ENCODE data around the gene RPS6KA5. TPM values are rescaled to one million over a fixed set of nuclear protein-coding genes. Genes with fewer than 3 reads are reported as not detected.
A peak's percentile ranks its signal among the peaks of the same experiment; 100 is the strongest.
"Not testable (repeated sequence)": the region's sequence is repeated elsewhere in the genome, so short reads cannot be mapped to it uniquely, and the experiment has no call there.

The RPS6KA5 gene
- total RNA-seq, 2 experiments from 2014 or later: 10.1 to 13.1 TPM

DNA sequence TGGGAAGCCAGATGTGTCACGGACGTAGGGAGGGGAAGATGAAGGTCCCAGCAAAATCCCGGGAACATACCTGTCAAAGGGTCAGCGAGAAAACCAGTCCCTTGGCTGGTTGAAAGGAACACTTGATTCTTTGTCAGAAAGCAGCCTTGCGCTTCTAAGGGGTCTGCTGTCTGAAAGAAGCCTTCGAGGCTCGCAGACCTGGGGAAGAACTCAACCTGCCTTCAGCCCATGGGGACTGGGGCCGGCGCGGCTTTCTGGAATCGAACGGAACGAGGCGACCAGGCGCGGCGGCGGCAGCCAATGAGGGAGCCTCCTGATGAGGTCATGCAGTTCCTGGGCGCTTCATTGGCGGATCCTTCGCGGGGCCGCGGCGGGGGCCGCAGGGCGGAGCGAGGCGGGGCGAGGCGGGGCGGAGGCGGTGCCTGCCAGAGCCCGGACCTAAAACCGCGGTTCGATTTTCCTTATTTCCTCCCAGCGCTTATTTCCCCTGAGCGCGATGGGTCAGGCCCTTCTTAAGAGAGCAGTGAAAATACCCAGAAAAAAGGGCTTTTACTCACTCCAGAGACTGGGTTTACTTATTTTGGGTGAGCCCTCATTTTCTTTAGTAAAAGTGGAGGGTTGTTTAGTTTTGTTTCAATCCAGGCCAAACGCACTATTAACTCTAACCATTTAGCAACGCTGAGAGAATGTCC lies 232.4 kb downstream of the RPS6KA5 start:
- peak; percentile 92 for DNase-seq
- Mint-ChIP-seq H3K4me1 (peaks cover 19% of the 10 kb centered on the region), H3K36me3 (peaks cover 7% of the 10 kb centered on the region), H3K27me3 (no peaks in the 10 kb centered on the region), H3K27ac (peak overlapping the region; percentile 80), H3K9me3 (peaks cover 12% of the 10 kb centered on the region), H3K4me3 (peak overlapping the region; percentile 75)

DNA sequence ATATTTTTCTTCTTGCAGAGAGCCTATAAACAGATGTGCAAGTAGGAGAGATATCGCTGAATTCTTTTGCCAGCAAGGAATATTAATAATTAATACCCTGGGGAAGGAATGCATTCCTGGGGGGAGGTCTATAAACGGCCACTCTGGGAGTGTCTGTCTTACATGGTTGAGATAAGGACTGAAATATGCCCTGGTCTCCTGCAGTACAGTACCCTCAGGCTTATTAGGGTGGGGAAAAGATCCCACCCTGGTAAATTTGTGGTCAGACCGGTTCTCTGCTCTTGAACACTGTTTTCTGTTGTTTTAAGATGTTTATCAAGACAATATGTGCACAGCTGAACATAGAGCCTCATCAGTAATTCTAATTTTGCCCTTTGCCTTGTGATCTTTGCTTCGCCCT lies 236.9 kb downstream of the RPS6KA5 start:
- H3K27ac Mint-ChIP-seq, H3K4me3 Mint-ChIP-seq, DNase-seq, H3K27me3 Mint-ChIP-seq, H3K36me3 Mint-ChIP-seq: not testable (repeated sequence)
- Mint-ChIP-seq H3K4me1 (peaks cover 17% of the 10 kb centered on the region), H3K9me3 (peaks cover 12% of the 10 kb centered on the region)

DNA sequence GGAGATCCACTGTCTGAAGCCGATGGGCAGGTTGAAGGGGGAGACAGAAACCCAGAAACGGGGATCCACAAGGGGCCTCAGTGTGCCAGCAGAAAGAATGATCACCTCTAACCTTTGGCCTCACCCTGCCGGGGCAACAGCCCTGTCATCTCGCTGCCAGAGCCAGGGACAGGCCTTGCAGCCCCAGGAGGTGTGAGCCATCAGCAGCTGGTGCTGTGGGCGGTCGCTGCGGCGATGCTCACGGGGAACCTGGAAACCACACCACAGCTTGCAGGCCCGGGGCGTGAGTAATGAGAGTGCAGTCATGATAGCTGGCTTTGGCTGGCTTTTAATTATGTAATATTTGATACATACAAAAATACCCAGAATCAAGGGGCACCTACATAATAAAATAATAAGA lies 239.5 kb downstream of the RPS6KA5 start:
- Mint-ChIP-seq H3K27ac (no peak overlapping the region), H3K36me3 (peaks cover 8% of the 10 kb centered on the region), H3K9me3 (peaks cover 12% of the 10 kb centered on the region), H3K27me3 (peaks cover 16% of the 10 kb centered on the region), H3K4me1 (peaks cover 9% of the 10 kb centered on the region), H3K4me3 (no peak overlapping the region)
- DNase-seq: peak; percentile 85

DNA sequence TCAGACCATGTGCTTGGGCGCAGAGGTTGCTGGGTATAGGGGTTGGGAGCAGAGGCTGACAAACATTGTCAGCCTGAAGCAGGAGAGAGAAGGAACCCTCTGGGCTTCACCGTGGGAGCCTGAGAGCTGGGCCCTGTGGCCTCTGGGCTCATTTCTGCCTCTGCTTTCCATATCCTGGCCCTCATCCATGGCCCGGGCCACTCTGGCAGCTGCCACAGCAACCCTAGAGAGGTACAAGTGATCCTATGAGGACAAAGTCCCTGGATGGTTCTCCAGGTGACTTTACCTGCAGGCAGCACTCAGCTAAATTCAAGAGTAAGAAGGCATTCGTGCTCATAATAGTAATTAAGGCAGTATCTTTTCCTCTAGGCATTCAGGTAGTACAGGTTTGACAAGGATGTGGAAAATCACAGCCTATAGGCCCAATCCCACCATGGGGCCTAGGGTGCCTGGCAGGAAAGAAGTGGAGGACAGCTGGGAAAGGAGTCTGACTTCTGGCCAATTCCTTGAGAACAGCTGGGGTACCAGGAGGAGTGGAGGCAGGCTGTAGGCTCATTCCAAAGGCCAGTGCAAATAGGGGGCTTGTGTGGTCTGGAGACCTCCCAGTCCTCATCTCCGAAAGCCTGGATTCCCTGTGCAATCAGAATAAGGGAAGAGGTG lies 240.6 kb downstream of the RPS6KA5 start:
- Mint-ChIP-seq H3K4me1 (peaks cover 12% of the 10 kb centered on the region), H3K27me3 (peaks cover 23% of the 10 kb centered on the region), H3K4me3 (no peak overlapping the region), H3K36me3 (peaks cover 8% of the 10 kb centered on the region), H3K27ac (no peak overlapping the region), H3K9me3 (peaks cover 11% of the 10 kb centered on the region)
- no peak for DNase-seq

DNA sequence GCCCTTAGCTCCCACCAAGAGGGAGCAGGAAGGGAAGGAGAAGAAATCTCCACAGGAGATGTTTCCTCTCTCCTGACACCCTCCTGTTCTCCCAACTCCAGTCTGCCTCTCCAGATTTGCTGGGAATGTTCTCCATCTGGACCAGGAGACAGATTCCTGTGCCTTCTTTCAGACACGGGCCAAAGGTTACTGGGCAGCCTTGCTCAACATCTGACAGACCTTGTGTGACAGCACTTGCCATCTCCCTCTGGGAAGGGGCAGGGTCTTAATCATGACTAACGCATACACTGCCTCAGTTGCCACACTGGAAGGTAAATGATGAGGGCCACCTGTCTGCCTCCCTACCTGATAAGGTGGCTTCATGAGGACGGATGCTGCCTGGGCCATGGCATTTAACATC lies 241.7 kb downstream of the RPS6KA5 start:
- H3K36me3 Mint-ChIP-seq: peaks cover 2% of the 10 kb centered on the region
- H3K4me3 Mint-ChIP-seq: no peak overlapping the region
- no peak overlapping the region for H3K27ac Mint-ChIP-seq
- DNase-seq: no peak
- H3K4me1 Mint-ChIP-seq: peaks cover 12% of the 10 kb centered on the region
- H3K9me3 Mint-ChIP-seq: peaks cover 5% of the 10 kb centered on the region
- peaks cover 23% of the 10 kb centered on the region for H3K27me3 Mint-ChIP-seq

DNA sequence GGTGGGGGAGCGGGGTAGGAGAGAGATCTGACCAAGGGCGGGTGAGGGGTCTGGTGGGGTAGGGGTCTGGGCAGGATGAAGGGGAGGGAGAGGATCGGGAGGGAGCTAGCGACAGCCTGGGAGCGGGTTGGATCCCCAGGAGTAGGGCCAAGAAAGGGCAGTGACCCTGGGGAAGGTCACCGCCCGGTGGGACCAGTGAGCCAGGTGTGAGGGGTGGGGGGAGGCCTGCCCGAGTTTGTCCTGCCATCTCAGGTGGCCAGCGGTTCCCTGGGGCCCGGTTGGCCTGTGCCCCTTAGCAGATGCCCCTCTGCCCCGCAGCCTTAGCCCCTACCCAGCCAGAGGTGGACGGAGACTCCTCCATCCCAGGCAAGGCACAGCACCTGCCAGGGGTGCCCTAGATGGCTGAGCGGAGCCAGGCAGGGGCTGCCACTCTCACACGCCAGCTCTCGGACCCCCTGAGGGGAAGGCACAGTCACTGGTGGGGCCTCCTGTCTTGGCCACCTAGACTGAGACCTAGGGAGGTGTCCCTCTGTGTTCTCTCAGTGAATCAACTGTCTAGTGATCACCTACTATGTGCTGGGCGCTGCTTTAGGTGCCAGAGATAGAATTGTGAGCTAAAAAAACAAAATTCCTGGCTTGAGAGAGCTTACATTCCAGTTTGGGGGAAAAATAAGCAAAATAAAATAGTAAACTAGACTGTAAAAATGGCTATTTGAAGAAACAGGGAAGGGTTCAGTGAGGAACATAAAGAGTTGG lies 243.6 kb downstream of the RPS6KA5 start:
- Mint-ChIP-seq H3K36me3 (peaks cover 2% of the 10 kb centered on the region), H3K4me1 (peaks cover 12% of the 10 kb centered on the region), H3K9me3 (no peaks in the 10 kb centered on the region), H3K27ac (no peak overlapping the region), H3K27me3 (peaks cover 23% of the 10 kb centered on the region), H3K4me3 (peak overlapping the region; percentile 64)
- no peak for DNase-seq

DNA sequence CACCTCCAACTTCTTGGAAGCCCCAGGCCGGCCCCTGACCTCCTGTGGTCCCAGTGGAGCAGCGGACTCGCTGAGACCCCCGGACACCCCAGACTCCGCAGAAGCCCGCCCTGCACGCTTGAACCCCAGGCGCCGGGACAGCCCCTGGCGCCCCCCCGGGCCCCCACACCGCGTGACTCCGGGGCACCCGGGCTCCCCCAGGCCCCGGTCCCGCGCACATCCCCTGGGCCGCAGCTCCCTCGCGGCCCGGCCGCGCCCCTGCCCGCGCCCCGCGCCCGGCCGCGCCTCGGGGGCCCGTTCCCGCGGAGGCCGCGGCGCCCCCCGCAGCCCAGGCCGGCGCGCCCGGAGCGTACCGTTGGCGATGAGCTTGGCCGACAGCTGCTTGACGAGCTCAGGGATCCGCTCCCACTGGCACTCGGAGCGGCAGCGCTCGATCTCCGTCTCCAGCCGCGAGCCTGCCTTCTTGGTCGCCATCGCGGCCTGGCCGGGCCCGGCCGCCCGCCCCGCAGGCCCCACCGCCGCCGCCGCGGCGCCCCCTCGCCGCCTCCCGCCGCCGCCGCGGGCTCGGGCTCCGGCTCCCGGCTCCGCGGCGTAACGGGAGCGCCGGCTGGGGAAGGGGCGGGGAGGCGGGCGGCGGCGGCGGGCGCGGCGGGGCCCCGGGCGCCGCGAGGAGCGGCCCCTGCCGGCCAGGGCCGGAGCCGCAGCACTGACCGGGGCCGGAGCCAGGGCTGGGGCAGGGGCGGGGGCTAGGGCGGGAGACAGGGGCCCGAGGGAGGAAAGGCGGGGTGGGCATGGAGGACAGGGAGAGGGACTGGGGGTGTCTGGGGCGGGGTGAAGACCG lies 244.4 kb downstream of the RPS6KA5 start, which contains the start of gene TTC7B:
Gene TTC7B (minus strand): TSS at position 609 of the 841 bp plus-strand sequence. CDS start 135 bp downstream, at position 474.
- Mint-ChIP-seq H3K27ac (no peak within 1 kb of the TSS), H3K4me1 (peaks cover 9% of the 10 kb centered on the region), H3K4me3 (peak within 1 kb of the TSS; percentile 67), H3K27me3 (peaks cover 23% of the 10 kb centered on the region), H3K9me3 (no peaks in the 10 kb centered on the region), H3K36me3 (no peaks in the 10 kb centered on the region)
- DNase-seq: peak; percentile 38

DNA sequence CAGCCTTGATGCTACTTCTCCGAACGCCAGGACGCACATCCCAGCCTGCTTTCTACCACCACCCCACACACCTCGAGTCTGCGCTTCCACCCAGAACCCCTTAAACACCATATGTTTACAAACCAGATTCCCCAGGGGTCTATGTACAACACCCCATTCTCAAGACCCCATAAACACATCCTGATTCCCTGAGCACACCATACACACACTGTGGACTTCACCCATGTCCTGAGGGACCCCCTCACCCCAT lies 244.9 kb downstream of the RPS6KA5 start:
- Mint-ChIP-seq H3K36me3 (no peaks in the 10 kb centered on the region), H3K27ac (no peak overlapping the region), H3K4me3 (peak overlapping the region; percentile 67), H3K27me3 (peaks cover 23% of the 10 kb centered on the region), H3K4me1 (peaks cover 3% of the 10 kb centered on the region), H3K9me3 (no peaks in the 10 kb centered on the region)
- DNase-seq: no peak

DNA sequence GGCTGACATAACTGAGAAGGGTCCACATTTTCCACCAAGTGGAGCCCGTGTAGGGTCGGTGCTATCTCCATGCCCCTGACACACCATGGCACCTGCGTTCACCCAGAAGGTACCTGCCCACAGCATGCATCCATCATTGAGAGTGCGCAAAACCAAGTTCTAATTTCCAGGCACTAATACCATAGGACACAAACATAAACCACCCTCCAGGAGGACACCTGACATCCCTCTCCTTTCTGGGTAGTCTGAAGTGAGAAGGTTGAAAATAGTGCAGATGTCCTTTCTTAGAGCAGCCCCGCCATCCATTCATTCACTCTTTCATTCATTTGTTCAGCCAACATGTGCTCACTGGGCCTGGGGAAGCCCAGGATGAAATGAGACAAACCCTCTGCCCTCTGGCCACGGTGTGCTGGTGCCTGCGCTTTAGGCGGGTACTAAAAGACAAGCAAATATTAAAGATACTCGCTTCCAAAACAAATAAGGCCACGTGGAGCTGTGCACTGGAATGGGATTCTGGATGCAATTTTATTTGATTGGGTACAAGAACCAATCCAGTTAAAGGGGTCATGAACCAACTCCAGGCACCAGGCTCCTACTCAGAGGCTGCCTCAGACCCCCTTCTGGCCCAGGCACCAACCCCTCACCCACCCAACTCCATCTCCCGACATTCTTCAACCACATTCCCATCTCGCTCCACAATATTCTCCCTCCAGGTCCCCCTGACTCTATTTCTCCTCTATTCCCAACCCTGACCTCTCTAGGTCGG lies 245.5 kb downstream of the RPS6KA5 start:
- peak overlapping the region; percentile 67 for H3K4me3 Mint-ChIP-seq
- H3K27me3 Mint-ChIP-seq: peaks cover 22% of the 10 kb centered on the region
- no peak for DNase-seq
- no peak overlapping the region for H3K27ac Mint-ChIP-seq
- no peaks in the 10 kb centered on the region for H3K36me3 Mint-ChIP-seq
- peaks cover 3% of the 10 kb centered on the region for H3K4me1 Mint-ChIP-seq
- no peaks in the 10 kb centered on the region for H3K9me3 Mint-ChIP-seq

DNA sequence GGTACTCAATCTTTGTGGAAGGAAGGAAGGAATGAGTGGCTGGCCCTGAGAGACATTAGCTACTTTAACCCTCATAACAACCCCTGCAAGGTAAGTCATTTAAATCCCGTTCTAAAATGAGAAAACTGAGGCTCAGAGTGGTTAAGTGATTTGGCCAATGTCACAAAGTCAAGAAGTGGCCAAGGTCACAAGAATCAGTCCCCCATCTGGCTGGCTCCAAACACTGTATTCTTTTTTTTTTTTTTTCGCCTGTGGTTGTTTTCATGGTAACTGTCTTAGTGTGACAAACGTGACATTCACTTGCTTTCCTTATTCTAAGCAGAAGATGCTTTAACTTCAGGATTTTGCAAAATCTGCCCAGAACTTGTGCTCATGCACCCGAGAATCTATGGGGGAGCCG lies 247.0 kb downstream of the RPS6KA5 start:
- Mint-ChIP-seq H3K4me1 (peaks cover 3% of the 10 kb centered on the region), H3K4me3 (no peak overlapping the region), H3K27ac (no peak overlapping the region), H3K9me3 (no peaks in the 10 kb centered on the region), H3K27me3 (peaks cover 19% of the 10 kb centered on the region), H3K36me3 (no peaks in the 10 kb centered on the region)
- DNase-seq: no peak

DNA sequence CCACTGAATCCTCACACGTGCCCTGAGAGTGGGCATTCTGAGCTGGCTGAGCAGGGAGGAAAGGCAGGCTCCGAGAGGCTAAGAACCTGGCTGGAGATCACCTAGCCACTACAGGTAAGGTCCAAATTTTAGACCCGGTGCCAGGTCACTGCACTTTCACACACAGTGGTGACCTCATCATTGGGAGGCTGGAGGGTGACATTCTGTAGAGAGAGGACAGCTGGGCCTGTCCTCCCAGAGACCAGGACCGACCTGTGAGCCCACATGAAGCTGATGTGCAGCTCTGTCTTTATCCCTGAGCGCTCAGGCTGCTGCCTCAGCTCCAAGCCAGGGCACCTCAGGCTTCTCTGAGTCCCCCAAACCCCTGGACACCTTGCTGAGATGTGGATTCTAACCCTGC lies 248.3 kb downstream of the RPS6KA5 start:
- no peak for DNase-seq
- Mint-ChIP-seq H3K27ac (no peak overlapping the region), H3K36me3 (no peaks in the 10 kb centered on the region)

DNA sequence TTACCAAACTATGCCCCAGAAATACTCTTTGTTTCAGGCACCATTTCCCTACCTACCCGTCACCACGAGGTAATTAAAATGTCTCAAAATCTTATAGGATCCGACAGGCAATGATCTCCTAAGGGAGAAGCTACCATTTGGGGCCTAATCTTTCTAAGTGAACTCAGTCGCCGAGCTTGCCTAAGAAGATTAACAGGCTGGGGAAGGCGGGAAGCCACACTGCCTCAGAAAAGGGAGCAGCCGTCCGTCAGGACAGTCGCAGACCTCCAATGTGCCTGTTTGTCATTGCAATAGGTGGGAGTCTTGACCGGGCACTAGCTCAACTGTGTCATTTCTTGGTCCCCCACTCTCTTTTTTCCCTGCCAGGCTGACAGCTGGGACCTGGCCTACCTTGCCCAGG lies 248.8 kb downstream of the RPS6KA5 start:
- peaks cover 3% of the 10 kb centered on the region for H3K4me1 Mint-ChIP-seq
- peaks cover 7% of the 10 kb centered on the region for H3K27me3 Mint-ChIP-seq
- no peak overlapping the region for H3K4me3 Mint-ChIP-seq
- no peaks in the 10 kb centered on the region for H3K9me3 Mint-ChIP-seq
- DNase-seq: no peak
- H3K27ac Mint-ChIP-seq: no peak overlapping the region
- H3K36me3 Mint-ChIP-seq: no peaks in the 10 kb centered on the region

More for the DNA sequence above, 248.3 kb downstream of the RPS6KA5 start:
- no peak overlapping the region for H3K4me3 Mint-ChIP-seq
- H3K9me3 Mint-ChIP-seq: no peaks in the 10 kb centered on the region
- H3K27me3 Mint-ChIP-seq: peaks cover 9% of the 10 kb centered on the region
- H3K4me1 Mint-ChIP-seq: peaks cover 3% of the 10 kb centered on the region

DNA sequence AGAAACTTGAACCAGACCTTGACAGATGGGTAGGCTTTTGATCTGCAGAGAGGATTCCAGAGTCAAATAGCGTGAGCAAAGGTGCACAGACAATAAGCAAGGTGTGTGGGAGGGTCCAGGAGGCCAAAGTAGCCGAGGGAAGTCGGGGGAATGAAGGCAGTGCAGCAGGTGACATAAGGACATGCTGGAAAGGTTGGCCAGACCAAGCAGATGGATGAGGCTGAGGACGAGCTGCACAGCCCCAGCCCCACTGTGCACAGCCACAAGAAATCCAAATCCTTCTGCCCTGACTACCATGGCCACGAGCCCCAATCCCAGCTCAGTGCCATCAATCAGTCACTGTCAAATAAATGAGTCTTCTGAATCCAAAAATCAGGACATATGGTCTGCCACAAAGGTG lies 249.6 kb downstream of the RPS6KA5 start:
- no peaks in the 10 kb centered on the region for H3K9me3 Mint-ChIP-seq
- H3K36me3 Mint-ChIP-seq: no peaks in the 10 kb centered on the region
- no peak for DNase-seq
- H3K27ac Mint-ChIP-seq: no peak overlapping the region
- no peak overlapping the region for H3K4me3 Mint-ChIP-seq
- peaks cover 3% of the 10 kb centered on the region for H3K4me1 Mint-ChIP-seq
- peaks cover 7% of the 10 kb centered on the region for H3K27me3 Mint-ChIP-seq

DNA sequence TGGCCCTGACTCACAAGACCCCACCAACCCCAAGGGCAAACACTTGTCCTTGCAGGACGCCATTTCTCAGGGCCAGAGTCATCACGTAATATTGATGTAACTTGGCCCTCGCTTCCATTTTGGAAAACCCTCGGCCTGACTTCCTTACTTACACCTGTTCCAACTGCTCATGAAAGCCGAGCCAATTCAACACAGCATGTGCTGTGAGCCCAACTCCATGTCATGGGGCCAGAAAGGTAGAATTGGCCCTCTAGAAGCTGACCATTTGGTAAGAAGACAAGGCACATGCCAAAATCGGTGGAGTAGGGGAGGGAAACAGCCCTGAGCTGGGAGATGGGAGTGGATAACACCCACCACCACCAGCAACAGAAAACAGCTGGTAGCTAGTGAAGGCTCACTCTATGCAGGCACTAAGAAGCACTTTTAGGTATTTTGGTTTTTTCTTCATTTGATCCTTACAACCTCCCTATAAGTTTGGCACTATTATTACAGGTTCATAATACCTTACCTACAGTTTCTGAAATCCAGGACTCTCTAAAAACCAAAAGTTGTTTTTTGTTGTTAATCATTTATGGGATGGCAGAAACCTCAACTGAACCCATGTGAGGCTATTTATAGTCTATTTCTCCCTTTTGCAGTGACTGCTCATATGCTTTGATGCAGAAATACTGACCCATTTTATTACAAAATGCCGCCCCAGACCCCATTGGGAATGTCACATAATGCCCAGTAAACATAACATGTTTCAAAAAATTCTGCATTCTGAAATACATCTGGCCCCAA lies 250.7 kb downstream of the RPS6KA5 start:
- no peaks in the 10 kb centered on the region for H3K27me3 Mint-ChIP-seq
- H3K27ac Mint-ChIP-seq: no peak overlapping the region
- H3K9me3 Mint-ChIP-seq: no peaks in the 10 kb centered on the region
- no peak overlapping the region for H3K4me3 Mint-ChIP-seq
- DNase-seq: no peak
- no peaks in the 10 kb centered on the region for H3K36me3 Mint-ChIP-seq
- no peaks in the 10 kb centered on the region for H3K4me1 Mint-ChIP-seq
